Body of pancreas (tissue), 4 donors: Measurements from ENCODE around the gene MYO15A. TPM values are rescaled to one million over a fixed set of nuclear protein-coding genes. Genes with fewer than 3 reads are reported as not detected.

Experiments
- ATAC-seq: fragments of 150-250 bp; one replicate; pipeline ENCODE4 v1.9.1; 2016
- DNase-seq, 4 donors: peaks; one replicate each; pipeline ENCODE4 v3.0.0-alpha.2; 2019
- H3K27ac ChIP-seq, 4 donors: fragments of 200-600 bp; sonication (generic); 1 replicate in 3 of 4; 2 replicates in 1 of 4; pipeline versions ENCODE4 v1.5.1 to v1.6.1; 2016 to 2019; ENCODE audit warnings: mild to moderate bottlenecking in 1 of 4, mixed read lengths in 1 of 4, moderate library complexity in 1 of 4
- H3K27me3 ChIP-seq, 2 donors: fragments of 200-600 bp; sonication (generic); one replicate each; pipeline ENCODE4 v1.6.0; 2016; ENCODE audit warnings: mild to moderate bottlenecking in 1 of 2
- H3K36me3 ChIP-seq, 2 donors: fragments of 200-600 bp; sonication (generic); replicated peaks in 1 of 2; 2 replicates each; pipeline ENCODE4 v1.5.1; 2016; ENCODE audit warnings: low read depth in 2 of 2; ENCODE audit not compliant: insufficient read depth in 1 of 2
- H3K4me1 ChIP-seq: fragments of 200-600 bp; sonication (generic); one replicate; pipeline ENCODE4 v1.6.0; 2016
- H3K4me3 ChIP-seq, 2 donors: fragments of 200-600 bp; sonication (generic); 1 replicate in 1 of 2; 2 replicates in 1 of 2; pipeline ENCODE4 v1.5.1; 2016 to 2019
- H3K9me3 ChIP-seq, 3 donors: fragments of 200-600 bp; sonication (generic); 1 replicate in 2 of 3; 2 replicates in 1 of 3; pipeline ENCODE4 v1.5.1; 2016
- POLR2A ChIP-seq, 3 donors: fragments of 450-650 bp; IDR thresholded peaks; one replicate each; pipeline ENCODE4 v1.6.1; 2016; ENCODE audit warnings: antibody characterized with exemption in 3 of 3, mild to moderate bottlenecking in 2 of 3
- WGBS, 2 donors: methylation state at CpG; one replicate each; pipeline ENCODE4 v1.1.5; 2017; 5-methylcytosine and 5-hydroxymethylcytosine counted together
- intact Hi-C: fragments of 100-400 bp; cut with DNase I; formaldehyde crosslinking; loops from one replicate; pipeline ENCODE4 v1.15.1; 2023
- total RNA-seq, 2 donors: library from RNA; depleted of rRNA; stranded (reverse); fragments of >200 nt; gene quantifications; one replicate each; pipeline ENCODE4 v1.1.0, GENCODE V29; 2016
- TF ChIP-seq, protein P1 (sequence below), 7 experiments: fragments of 450-650 bp in 4 of 7; fragments of 200-600 bp in 3 of 7; sonication (generic) in 3 of 7; IDR thresholded peaks; one replicate each; pipeline ENCODE4 v1.5.1; 2016 to 2019; ENCODE audit warnings: antibody characterized with exemption in 7 of 7

MYO15A gene
- total RNA-seq, 2 donors from 2014 or later, result under 0.01 to 1.3 TPM

DNA sequence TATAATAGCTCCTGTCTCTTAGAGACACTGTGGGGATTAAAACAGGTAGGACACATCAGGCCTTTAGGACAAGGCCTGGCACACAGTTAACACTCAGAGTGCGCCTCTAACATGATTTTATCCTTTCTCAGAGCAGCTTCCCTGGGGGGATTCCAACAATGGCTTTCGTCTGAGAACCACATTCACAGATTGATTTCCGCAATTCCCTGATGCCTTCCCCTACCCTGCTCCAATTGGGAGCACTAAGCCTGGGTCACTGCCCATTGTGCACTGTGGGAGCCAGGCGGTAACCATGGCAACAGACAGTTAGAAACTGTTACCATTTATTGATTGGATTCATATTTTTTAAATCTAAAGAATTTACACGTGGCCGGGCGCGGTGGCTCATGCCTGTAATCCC is 69.2 kb downstream of the MYO15A start:
- WGBS, 2 donors, result 75 to 85% methylated on average over 8 of the region's 8 CpGs
- DNase-seq, result no peak
- Histone ChIP-seq H3K27me3 (no peaks in the 10 kb centered on the region), H3K4me3 (no peak overlapping the region), H3K27ac (no peak overlapping the region), H3K9me3 (no peaks in the 10 kb centered on the region), H3K4me1 (peaks cover 14% of the 10 kb centered on the region), H3K36me3 (no peaks in the 10 kb centered on the region)
- TF ChIP-seq, protein P1, sequence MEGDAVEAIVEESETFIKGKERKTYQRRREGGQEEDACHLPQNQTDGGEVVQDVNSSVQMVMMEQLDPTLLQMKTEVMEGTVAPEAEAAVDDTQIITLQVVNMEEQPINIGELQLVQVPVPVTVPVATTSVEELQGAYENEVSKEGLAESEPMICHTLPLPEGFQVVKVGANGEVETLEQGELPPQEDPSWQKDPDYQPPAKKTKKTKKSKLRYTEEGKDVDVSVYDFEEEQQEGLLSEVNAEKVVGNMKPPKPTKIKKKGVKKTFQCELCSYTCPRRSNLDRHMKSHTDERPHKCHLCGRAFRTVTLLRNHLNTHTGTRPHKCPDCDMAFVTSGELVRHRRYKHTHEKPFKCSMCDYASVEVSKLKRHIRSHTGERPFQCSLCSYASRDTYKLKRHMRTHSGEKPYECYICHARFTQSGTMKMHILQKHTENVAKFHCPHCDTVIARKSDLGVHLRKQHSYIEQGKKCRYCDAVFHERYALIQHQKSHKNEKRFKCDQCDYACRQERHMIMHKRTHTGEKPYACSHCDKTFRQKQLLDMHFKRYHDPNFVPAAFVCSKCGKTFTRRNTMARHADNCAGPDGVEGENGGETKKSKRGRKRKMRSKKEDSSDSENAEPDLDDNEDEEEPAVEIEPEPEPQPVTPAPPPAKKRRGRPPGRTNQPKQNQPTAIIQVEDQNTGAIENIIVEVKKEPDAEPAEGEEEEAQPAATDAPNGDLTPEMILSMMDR (IDR thresholded peaks at IDR 0.05), result no peak
- no peak for TF ChIP-seq POLR2A (IDR thresholded peaks at IDR 0.05)
- intact Hi-C loops, result no loop called here
- ATAC-seq, result no peak

DNA sequence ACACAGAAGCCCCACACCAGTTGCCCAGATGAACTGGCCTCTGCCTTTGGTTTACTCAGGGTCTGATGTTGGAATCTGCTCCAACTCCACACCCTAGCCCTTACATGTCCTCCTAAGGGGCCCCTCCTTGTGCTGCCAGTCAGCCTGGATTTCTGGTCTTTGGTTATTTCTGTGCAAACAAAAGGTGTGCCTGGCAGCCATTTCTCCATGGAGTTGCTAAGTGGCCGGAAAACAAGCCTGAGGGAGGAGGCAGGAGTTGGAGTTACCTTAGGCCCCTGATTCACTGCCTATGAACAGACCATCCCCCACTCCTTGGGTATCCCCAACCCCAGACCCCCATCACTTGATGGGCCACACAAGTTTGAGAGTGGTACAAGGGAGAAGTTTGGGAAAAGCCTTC is 70.6 kb downstream of the MYO15A start:
- Histone ChIP-seq H3K9me3 (no peaks in the 10 kb centered on the region), H3K36me3 (no peaks in the 10 kb centered on the region), H3K27me3 (no peaks in the 10 kb centered on the region), H3K4me1 (peaks cover 14% of the 10 kb centered on the region), H3K27ac (no peak overlapping the region), H3K4me3 (no peak overlapping the region)
- TF ChIP-seq, protein P1 (IDR thresholded peaks at IDR 0.05), result no peak
- ATAC-seq (no peak), DNase-seq (no peak)
- intact Hi-C loops, result no loop called here
- WGBS, 2 donors, result 44 to 75% methylated on average over 1 of the region's 1 CpG

DNA sequence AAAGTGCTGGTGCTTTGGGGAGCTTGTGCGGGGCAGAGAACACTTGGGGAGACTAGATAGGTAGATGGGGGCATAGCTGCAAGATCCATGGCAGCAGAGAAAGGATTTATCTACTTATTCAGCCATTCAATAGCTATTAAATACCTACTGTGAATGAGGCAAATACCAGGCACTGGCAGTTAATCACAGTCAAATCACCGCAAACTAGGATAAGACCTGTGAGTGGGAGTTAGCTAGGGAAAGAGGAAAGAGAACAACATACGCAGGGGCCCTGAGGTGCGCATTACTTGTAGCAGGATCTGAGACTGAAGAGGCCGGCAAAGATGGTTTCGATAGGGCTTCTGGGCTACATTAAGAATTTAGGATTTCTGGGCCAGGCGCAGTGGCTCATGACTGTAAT is 71.2 kb downstream of the MYO15A start:
- 93% methylated on average over 7 of the region's 7 CpGs for WGBS, 2 donors
- no peak for TF ChIP-seq POLR2A (IDR thresholded peaks at IDR 0.05)
- TF ChIP-seq, protein P1 (IDR thresholded peaks at IDR 0.05), result no peak
- no peak for DNase-seq
- H3K4me1 ChIP-seq, result peaks cover 14% of the 10 kb centered on the region
- intact Hi-C loops, result no loop called here
- no peaks in the 10 kb centered on the region for H3K27me3 ChIP-seq
- no peaks in the 10 kb centered on the region for H3K36me3 ChIP-seq
- no peak overlapping the region for H3K4me3 ChIP-seq
- no peak for ATAC-seq
- H3K27ac ChIP-seq, result no peak overlapping the region
- H3K9me3 ChIP-seq, result no peaks in the 10 kb centered on the region

DNA sequence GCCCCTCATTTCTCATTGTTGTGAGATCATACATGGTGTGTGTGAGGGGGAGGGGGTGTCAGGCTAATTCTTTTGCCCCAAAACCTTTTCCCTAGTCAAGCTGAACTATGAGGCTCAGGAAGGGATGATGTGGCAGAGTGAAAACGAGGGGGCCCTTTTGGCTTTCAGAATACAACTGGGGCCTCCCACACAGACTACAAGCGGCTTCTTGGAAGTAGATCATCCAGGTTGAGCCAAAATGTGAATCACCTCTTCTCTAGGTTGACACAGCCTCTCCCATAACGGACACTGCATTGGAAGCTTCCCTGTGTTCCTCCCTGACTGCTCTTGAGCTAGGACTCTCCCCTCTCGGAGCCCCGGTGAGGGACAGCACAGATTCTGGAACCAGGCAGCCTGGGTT is 72.8 kb downstream of the MYO15A start:
- H3K36me3 ChIP-seq, result no peaks in the 10 kb centered on the region
- no peak overlapping the region for H3K4me3 ChIP-seq
- intact Hi-C loops, result no loop called here
- peak overlapping the region in 2 of 4 donors; percentile 98 to 99 for H3K27ac ChIP-seq
- H3K4me1 ChIP-seq, result peaks cover 26% of the 10 kb centered on the region
- TF ChIP-seq POLR2A (IDR thresholded peaks at IDR 0.05), result no peak
- 72 to 84% methylated on average over 5 of the region's 5 CpGs for WGBS, 2 donors
- ATAC-seq, result no peak
- DNase-seq, result no peak
- H3K9me3 ChIP-seq, result no peaks in the 10 kb centered on the region
- H3K27me3 ChIP-seq, result no peaks in the 10 kb centered on the region

DNA sequence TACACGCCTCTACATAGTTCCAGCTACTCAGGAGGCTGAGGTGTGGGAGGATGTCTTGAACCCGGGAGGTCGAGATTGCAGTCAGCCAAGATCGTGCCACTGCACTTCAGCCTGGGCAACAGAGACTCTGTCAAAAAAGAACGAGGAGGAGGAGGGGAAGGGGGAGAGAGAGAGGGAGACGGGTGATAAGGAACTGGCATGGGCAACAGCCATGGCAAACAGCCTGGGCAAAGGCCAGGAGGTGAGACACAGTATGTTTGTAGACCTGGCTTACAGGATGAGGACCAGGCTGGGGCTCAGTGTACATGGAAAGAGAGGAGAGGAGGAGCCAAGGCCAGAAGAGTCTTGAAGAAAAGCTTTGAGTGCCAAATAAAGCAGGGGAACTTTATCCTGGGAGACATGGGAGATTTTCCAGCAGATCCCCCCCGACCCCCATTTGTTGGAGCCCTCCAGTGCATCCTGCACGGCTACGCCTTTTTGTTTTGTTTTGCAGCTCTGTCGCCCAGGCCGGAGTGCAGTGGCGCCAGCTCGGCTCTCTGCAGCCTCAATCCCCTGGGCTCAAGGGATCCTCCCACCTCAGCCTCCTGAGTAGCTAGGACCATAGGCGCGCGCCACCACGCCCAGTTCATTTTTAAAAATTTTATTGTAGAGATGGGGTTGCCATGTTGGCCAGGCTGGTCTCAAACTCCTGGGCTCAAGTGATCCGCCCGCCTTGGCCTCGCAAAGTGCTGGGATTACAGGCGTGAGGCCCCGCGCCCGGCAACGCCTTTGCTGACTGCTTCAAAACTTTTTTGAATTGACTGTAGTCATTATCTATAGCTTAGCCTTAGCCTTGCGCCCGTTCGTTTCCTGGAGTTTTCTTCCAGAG is 73.8 kb downstream of the MYO15A start:
- Histone ChIP-seq H3K36me3 (no peaks in the 10 kb centered on the region), H3K4me3 (peak overlapping the region; percentile 44 to 53), H3K27me3 (no peaks in the 10 kb centered on the region), H3K9me3 (no peaks in the 10 kb centered on the region), H3K27ac (peak overlapping the region; percentile 94 to 99 (median 97)), H3K4me1 (peaks cover 36% of the 10 kb centered on the region)
- peak; percentile 79 to 89 (median 88) for DNase-seq
- intact Hi-C loops, result no loop called here
- TF ChIP-seq, protein P1 (IDR thresholded peaks at IDR 0.05), result no peak
- TF ChIP-seq POLR2A (IDR thresholded peaks at IDR 0.05), result no peak
- 4 to 9% methylated on average over 24 to 28 of the region's 28 CpGs for WGBS, 2 donors
- peak; percentile 15 for ATAC-seq
